ENCODE results near the gene OSGIN1. TPM values are rescaled to one million over a fixed set of nuclear protein-coding genes. Genes with fewer than 3 reads are reported as not detected.

OSGIN1 gene
- total and polyA plus RNA-seq, 7 donors: 3.6 to 9.9 (median 5.4) TPM

GRCh38 chr16:83957296-83957855 lies 4.3 kb downstream of the OSGIN1 start:
- DNase-seq: no peak
- TF ChIP-seq POLR2AphosphoS5 (IDR thresholded peaks at IDR 0.05) (no peak), EP300 (IDR thresholded peaks at IDR 0.05) (no peak), POLR2A (IDR thresholded peaks at IDR 0.05) (no peak), CTCF (IDR thresholded peaks at IDR 0.05) (no peak)
- 85 to 91% methylated on average over 14 of the region's 14 CpGs for WGBS, 2 donors
- Histone ChIP-seq H3K27me3 (no peaks in the 10 kb centered on the region), H3K4me1 (peaks cover 0 to 34% (median 27%) of the 10 kb centered on the region in 4 donors), H3K9me3 (no peaks in the 10 kb centered on the region), H3K4me3 (no peak overlapping the region), H3K36me3 (peaks cover 0 to 44% (median 9%) of the 10 kb centered on the region in 4 donors), H3K27ac (peak overlapping the region in 1 of 4 donors; percentile 2)
- intact Hi-C loops (cut with DNase I): loop anchor here (5.0 to 10.0 kb wide), 2 partner anchors 230 to 527 kb away; partner anchors contain the start of gene TAF1C

- intact Hi-C loops (cut with DNase I): loop anchor here (5.0 to 10.0 kb wide), 2 partner anchors 229 to 527 kb away; partner anchors contain the start of gene TAF1C
These were observed 5.3 kb downstream of the OSGIN1 start for GRCh38 chr16:83958137-83958845.

GRCh38 chr16:83958846-83959565 lies 6.0 kb downstream of the OSGIN1 start:
- intact Hi-C loops (cut with DNase I): loop anchor here (5.0 to 10.0 kb wide), 2 partner anchors 228 to 526 kb away; partner anchors contain the start of gene TAF1C
- TF ChIP-seq POLR2A (IDR thresholded peaks at IDR 0.05) (no peak), EP300 (IDR thresholded peaks at IDR 0.05) (no peak), CTCF (IDR thresholded peaks at IDR 0.05) (no peak), POLR2AphosphoS5 (IDR thresholded peaks at IDR 0.05) (no peak)
- Histone ChIP-seq H3K9me3 (no peaks in the 10 kb centered on the region), H3K27ac (no peak overlapping the region), H3K4me1 (peaks cover 0 to 21% (median 12%) of the 10 kb centered on the region in 4 donors), H3K27me3 (no peaks in the 10 kb centered on the region), H3K36me3 (peaks cover 0 to 59% (median 13%) of the 10 kb centered on the region in 4 donors), H3K4me3 (no peak overlapping the region)
- WGBS, 2 donors: 85% methylated on average over 21 of the region's 21 CpGs
- DNase-seq: no peak

More at GRCh38 chr16:83958137-83958845, 5.3 kb downstream of the OSGIN1 start:
- no peaks in the 10 kb centered on the region for H3K27me3 ChIP-seq
- H3K4me3 ChIP-seq: no peak overlapping the region
- WGBS, 2 donors: 87 to 88% methylated on average over 21 of the region's 21 CpGs
- peaks cover 0 to 53% (median 13%) of the 10 kb centered on the region in 4 donors for H3K36me3 ChIP-seq
- no peak for DNase-seq
- H3K9me3 ChIP-seq: no peaks in the 10 kb centered on the region
- H3K4me1 ChIP-seq: peaks cover 0 to 28% (median 19%) of the 10 kb centered on the region in 4 donors
- TF ChIP-seq EP300 (IDR thresholded peaks at IDR 0.05): no peak
- no peak for TF ChIP-seq POLR2AphosphoS5 (IDR thresholded peaks at IDR 0.05)
- no peak for TF ChIP-seq CTCF (IDR thresholded peaks at IDR 0.05)
- TF ChIP-seq POLR2A (IDR thresholded peaks at IDR 0.05): no peak
- no peak overlapping the region for H3K27ac ChIP-seq

- Histone ChIP-seq H3K4me3 (no peak overlapping the region), H3K27me3 (no peaks in the 10 kb centered on the region), H3K27ac (no peak overlapping the region), H3K9me3 (no peaks in the 10 kb centered on the region), H3K4me1 (peaks cover 0 to 12% (median 4%) of the 10 kb centered on the region in 4 donors), H3K36me3 (peaks cover 0 to 65% (median 13%) of the 10 kb centered on the region in 4 donors)
- no peak for DNase-seq
- TF ChIP-seq CTCF (IDR thresholded peaks at IDR 0.05) (no peak), POLR2A (IDR thresholded peaks at IDR 0.05) (no peak)
- intact Hi-C loops (cut with DNase I): loop anchor here (5.0 to 10.0 kb wide), 2 partner anchors 227 to 525 kb away; partner anchors contain the start of gene TAF1C
- 86 to 87% methylated on average over 12 of the region's 12 CpGs for WGBS, 2 donors
These were observed 6.8 kb downstream of the OSGIN1 start for GRCh38 chr16:83959656-83960434.
